Measurements from ENCODE around the gene PLCG1.

PLCG1 gene

GRCh38 chr20:41182296-41183212 lies 45.2 kb downstream of the PLCG1 start:
- DNase-seq = no peak

DNA sequence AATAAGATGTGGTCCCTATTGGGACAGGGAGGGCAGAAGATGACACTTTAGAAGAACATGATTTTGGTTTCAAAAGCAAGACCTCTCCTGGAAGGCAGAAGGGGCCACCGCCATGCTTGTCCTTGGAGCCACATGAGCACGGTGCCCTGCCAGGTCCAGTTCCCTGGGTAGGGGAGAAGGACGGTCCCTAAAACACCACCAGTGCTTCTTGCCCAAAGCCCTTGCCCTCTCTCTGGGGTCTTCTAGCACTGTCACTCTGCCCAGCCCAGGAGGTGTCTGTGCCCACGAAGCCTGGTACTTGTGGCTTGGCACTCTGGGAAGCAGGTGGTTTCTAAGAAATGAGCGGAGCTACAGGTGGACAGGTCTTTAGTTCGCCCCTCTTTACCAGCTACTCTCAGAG lies 46.0 kb downstream of the PLCG1 start:
- DNase-seq = no peak

DNA sequence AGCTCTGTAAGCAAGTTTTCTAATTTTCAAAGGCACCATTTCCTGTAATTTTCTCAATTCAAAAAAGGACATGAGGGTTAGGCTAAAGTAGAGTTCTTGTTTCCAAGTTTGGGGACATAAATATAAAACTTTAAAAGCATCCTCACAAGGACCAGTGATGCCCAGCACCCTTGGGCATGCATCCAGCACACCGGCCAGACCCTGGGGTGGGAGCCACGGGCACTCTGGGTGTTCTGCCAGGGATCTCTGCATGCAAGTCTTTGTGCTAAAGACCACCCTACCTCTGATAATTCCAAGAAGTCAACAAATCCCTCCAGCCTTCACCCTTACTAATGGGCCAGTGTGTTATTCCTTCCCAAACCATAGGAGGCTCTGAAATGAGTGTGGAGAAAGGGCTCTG lies 46.5 kb downstream of the PLCG1 start:
- DNase-seq = no peak

- no peak for DNase-seq
Measured at GRCh38 chr20:41185013-41185757, 47.8 kb downstream of the PLCG1 start.

GRCh38 chr20:41187668-41188067 lies 50.3 kb downstream of the PLCG1 start:
- no peak for DNase-seq

GRCh38 chr20:41191562-41192500 lies 54.5 kb downstream of the PLCG1 start:
- DNase-seq = no peak

- no peak for DNase-seq
Measured at GRCh38 chr20:41192575-41192974, 55.2 kb downstream of the PLCG1 start.

- no peak for DNase-seq
Measured at GRCh38 chr20:41196653-41197225, 59.4 kb downstream of the PLCG1 start.

GRCh38 chr20:41198443-41198842 lies 61.1 kb downstream of the PLCG1 start:
- DNase-seq = no peak

DNA sequence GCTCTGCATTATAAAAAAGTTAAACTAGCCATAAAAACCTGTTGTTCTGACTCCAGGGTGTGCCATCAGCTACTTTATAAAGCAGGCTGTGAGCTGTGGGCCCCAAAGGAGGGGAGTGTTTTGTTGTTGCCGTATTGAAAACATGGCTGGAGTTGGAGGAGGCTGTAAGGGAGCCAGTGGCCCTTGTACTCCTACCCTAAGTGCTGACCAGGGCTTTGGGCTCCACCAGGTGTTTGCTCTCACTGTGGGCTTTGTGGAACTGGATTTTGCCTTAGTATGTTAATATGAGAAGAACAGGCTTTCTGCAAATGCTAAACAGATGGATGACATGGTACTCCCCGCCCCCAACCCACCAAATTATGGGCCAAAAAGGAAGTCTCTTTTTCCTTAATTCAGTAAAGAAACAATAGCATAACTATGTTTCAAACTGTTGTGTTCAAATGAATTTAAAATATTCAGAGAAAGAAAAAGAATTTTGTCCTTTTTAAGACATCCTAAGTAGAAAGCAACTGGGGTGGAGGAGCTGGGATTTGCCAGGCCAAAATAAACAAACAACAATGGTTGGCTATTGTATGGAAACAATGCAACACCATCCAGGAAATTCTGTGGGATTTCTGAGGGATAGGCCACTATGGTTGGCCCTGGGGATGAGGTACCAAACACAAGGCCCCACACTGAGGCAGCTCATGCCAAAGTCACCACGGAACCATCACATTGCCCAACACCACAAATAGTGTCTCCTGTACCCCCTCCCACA lies 63.3 kb downstream of the PLCG1 start:
- DNase-seq = no peak

DNA sequence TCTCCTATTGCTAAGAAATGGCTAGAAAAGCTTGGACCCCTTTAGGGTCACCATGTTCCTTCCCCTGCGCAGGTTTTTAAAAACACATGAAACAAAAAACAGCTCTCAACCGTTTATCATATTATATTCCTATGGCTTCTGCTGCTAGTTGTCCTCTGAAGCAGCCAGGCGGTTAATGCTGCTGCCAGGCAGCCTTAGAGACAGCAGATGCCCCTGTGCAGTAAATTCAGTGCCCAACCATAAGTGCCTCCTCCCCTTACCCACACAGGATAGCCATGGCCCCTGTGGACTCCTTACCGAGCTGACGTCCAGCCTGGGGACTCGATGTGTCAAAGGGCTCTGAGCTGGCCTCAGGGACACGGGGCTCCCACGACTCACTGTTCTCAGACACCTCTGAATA lies 64.4 kb downstream of the PLCG1 start:
- DNase-seq = no peak

GRCh38 chr20:41202426-41202825 lies 65.1 kb downstream of the PLCG1 start:
- no peak for DNase-seq

DNA sequence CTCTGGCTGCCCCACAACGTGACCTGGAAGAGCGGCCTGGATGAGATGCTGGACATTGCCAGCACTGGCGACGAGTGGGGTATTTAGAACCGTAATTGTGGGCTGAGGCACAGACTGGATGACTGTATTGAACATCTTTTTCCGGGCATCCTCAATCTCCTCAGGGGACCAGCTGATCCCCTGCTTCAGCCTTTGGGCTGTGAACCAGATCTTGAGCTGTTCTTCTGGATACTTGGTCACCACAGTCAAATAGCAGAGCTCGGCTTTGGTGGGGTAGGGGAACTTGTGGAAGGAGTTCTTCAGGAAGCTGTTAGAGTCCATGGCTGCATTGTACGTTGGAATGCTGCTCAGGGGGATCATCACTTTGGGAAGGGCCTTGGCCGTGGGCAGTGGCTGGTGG lies 66.3 kb downstream of the PLCG1 start:
- no peak for DNase-seq

DNA sequence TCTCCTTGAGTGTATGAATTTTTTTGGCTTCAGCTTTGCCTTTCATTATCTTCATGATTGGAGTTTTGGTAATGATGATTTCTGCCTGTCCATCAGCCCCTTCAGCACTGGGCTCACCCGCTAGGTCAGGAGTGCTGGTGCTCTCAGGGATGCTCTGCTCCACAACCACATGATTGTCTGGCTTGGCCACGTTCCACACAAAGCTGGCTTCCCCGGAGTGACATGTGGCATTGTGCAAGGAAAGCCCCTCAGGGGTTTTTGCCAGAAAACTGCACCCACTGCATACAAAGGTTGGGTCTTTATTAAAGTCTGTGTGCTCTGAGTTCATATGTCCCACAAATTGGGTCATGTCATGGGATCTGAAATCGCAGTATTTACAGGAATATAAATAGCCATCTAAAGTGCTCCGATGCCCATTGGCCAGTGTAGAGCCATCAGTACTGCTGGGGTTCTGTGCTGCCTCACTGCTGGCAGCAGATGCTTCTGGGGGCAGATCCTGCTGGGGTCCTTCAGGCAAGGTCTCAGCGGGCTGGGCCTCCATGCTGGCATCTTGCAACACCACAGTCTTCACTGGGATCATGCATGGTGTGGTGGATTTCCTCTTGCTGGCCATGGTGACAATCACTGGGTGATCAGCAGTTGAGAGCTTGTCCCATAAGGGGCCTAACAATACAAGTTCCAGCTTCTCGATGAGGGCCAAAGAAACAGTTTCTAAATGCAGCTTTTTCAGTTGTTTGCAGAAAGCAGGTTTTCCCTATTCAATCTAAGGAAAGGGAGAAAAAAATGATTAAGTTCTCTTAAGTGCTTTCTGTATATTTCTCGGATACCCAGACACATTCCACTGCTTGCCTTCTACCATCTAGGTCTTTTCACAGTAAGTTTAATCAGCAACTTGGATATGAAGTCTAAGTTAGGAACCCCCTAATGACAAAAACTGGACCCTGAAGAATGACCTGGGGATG lies 67.2 kb downstream of the PLCG1 start:
- DNase-seq = no peak

DNA sequence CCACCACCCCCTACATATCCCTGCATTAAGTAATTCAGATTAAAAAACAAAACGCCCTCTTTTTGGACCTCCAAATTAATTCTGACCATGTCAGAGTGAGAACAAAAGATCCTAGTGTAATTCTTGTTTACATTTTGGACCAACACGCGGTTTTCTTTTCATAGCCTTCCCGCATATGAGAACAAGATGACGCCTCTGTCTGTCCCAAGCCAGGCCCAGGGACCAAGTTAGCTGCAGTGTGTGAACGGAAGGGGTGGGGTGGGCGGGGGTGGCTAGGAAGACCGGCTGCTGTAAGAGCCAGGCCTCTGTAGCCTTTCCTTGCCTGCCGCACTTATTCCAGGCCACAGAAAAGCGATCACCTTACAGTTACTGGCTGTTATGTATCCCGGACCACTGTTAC lies 68.0 kb downstream of the PLCG1 start:
- DNase-seq = no peak

- DNase-seq = no peak
Measured at GRCh38 chr20:41213150-41213820, 75.9 kb downstream of the PLCG1 start.

DNA sequence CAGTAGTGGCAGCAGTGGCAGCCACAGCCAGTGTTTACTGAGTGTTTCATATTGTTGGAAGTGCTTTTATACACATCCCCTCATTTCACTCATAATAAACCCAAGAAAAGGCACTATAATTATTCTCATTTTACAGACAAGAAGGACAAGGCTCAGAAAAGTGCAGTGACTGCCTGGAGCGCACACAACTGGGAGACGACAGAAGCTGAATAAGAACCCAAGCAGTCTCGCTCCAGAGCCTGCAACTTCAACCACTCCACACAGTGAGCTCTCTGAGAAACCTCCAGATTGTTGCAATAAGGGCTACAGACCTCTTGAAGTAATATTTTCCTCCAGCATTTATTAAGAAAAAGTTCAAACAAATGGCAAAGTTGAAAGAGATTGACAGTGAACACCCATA lies 76.9 kb downstream of the PLCG1 start:
- DNase-seq = no peak

- no peak for DNase-seq
Measured at GRCh38 chr20:41214666-41215065, 77.3 kb downstream of the PLCG1 start.

- DNase-seq = no peak
Measured at GRCh38 chr20:41217422-41217821, 80.1 kb downstream of the PLCG1 start.

GRCh38 chr20:41218466-41218865 lies 81.1 kb downstream of the PLCG1 start:
- no peak for DNase-seq

All from cortex of kidney (tissue), 1 donor.